HG02763 (cell line): ENCODE data around the gene TBC1D24.
A peak's percentile ranks its signal among the peaks of the same experiment; 100 is the strongest.
"Not testable (repeated sequence)": the region's sequence is repeated elsewhere in the genome, so short reads cannot be mapped to it uniquely, and the experiment has no call there.

Source experiments
- ATAC-seq: cut with Tn5 transposase; IDR thresholded peaks from one replicate; pipeline ENCODE4 v1.9.1; 2021; ENCODE audit warnings: mild to moderate bottlenecking, moderate library complexity; ENCODE audit not compliant: unreplicated experiment

TBC1D24 gene

DNA sequence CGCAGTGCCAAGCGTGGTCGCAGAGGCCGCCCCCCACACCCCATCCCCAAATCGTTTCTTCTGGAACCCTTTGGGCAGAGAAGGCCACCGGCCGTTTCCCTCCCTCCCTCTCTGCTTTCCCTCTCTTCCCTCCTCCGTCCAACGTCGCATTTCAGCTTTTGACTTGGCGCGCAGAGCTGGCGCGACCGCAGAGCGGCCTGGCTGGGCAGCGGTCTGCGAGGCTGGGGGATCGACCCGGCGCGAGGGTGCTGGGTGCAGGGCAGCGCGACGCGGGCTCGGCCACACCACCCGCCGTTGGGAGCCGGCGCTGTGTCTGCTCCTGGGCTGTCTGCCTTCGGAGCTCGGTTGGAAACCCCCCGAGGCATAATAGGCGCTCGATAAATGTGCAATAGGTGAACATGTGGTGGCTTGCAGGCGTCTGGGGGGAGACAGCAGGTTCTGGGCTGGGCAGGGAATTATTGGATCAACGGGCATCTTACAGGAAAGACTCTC lies 6.6 kb upstream of the TBC1D24 start:
- no peak for ATAC-seq

DNA sequence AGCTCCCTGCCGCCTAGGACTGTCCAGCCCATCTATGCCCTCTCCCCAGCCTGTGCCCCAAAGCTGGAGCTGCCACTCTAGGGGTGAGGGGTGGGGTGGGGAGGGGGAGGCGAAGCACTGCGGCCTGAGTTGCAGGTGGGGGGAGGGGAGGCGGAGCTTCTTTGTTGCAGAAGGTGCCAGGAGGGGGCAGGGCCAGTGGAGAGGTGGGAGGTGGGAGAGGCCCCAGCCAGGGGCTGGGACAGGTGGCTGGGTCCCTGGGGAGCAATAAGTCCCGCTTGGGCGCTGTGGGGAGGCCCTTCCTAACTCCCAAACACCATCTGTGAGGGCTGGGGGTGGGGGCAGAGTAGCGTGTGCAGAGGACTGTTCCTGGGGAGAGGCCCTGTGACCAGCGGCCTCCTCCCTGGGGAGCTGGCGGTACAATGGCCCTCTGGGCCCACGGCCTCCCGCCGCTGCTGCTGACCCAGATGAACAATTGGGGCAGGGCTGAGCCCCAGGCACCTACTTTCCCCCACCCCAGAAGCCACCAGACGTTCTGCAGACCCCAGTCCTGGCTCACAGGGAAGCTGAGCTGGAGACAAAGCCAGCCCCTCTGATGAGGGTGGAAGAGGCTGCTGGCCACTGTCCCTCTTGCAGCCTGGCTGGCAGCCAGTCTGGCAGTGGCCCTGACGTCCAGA lies 6.1 kb upstream of the TBC1D24 start:
- ATAC-seq: no peak

DNA sequence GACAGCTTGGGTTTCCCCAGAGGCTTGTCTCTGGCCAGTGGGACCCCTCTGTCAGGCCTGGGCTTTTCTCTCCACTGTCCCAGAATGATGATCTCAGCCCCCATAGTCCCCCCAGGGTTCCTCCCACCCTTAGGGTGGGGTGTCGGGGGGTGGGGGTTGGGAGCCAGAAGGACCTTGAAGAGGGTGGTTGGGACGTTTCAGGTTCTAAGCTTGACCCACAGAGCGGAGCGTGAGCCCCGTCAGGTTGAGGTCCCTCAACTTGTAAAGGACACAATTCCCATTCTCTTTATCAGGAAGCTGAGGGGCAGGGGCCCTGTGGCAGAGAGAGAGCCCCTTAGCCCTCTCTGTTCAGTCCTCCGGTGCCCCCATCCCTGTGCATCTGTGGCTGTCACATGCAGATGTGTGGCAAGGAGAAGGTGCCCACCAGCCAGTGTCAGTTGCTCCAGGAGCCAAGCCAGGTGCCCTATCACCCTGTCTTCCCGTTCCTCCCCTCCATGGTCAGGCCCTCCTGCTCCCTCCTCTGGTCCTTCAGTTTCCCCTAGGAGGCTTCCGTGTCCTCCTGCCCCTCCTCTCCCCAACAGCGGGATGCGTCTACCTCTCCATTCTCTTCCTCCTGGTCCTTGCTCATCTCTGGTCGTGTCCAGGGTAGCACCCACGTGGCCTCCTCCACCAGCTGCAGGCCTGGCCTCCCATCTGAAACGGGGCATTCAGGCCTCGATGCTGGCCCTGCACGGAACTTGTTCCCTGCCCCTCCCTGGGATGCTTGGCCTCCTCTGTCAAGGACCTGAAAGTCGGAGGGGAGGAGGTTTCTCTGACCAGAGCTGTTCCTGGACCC lies 5.3 kb upstream of the TBC1D24 start:
- ATAC-seq: no peak

- no peak for ATAC-seq
Measured at GRCh38 chr16:2470234-2470601, 4.7 kb upstream of the TBC1D24 start.

- no peak for ATAC-seq
Measured at GRCh38 chr16:2470603-2471015, 4.3 kb upstream of the TBC1D24 start.

DNA sequence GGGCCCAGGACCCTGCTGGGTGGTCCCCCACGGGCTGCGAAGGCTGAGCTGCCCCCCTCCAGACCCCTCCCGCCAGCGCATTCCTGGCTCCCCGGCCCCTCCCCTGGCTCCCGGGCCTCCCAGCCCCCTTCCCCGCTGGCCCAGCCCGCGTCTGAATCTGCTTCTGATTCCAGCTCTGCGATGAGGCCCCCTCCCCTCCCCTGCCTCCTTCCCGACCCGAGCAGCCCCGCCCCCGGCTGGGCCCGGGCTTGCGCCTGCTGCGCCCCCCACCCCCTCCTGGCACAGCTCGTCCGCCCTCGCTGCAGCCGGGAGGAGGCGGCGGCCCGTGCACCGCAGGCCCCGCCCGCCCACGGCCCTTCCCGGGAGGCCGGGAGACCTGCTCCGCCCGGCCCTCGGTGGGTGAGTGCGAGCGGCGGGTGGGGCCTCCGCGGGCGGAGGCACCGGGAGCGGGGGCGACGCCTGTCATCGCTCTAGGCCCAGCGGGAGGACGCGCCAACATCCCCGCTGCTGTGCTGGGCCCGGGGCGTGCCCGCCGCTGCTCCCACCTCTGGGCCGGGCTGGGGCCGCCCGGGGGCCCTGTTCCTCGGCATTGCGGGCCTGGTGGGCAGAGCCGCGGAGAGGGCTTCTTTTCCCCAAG lies 3.8 kb upstream of the TBC1D24 start, which contains the start of gene NTN3:
TSS of gene NTN3 (plus strand) at position 282 of the 637 bp plus-strand sequence. CDS start 405 bp downstream, outside the sequence.
- ATAC-seq: no peak

DNA sequence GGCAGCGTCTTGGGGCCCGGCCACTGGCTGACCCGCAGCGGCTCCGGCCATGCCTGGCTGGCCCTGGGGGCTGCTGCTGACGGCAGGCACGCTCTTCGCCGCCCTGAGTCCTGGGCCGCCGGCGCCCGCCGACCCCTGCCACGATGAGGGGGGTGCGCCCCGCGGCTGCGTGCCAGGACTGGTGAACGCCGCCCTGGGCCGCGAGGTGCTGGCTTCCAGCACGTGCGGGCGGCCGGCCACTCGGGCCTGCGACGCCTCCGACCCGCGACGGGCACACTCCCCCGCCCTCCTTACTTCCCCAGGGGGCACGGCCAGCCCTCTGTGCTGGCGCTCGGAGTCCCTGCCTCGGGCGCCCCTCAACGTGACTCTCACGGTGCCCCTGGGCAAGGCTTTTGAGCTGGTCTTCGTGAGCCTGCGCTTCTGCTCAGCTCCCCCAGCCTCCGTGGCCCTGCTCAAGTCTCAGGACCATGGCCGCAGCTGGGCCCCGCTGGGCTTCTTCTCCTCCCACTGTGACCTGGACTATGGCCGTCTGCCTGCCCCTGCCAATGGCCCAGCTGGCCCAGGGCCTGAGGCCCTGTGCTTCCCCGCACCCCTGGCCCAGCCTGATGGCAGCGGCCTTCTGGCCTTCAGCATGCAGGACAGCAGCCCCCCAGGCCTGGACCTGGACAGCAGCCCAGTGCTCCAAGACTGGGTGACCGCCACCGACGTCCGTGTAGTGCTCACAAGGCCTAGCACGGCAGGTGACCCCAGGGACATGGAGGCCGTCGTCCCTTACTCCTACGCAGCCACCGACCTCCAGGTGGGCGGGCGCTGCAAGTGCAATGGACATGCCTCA lies 3.1 kb upstream of the TBC1D24 start:
- ATAC-seq: no peak

DNA sequence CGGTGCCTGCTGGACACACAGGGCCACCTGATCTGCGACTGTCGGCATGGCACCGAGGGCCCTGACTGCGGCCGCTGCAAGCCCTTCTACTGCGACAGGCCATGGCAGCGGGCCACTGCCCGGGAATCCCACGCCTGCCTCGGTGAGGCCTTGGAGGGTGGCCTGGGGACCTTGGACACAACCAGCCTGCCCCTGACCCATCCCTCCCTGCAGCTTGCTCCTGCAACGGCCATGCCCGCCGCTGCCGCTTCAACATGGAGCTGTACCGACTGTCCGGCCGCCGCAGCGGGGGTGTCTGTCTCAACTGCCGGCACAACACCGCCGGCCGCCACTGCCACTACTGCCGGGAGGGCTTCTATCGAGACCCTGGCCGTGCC lies 2.5 kb upstream of the TBC1D24 start:
- ATAC-seq: no peak

GRCh38 chr16:2472885-2473445 lies 2.0 kb upstream of the TBC1D24 start:
- no peak for ATAC-seq

DNA sequence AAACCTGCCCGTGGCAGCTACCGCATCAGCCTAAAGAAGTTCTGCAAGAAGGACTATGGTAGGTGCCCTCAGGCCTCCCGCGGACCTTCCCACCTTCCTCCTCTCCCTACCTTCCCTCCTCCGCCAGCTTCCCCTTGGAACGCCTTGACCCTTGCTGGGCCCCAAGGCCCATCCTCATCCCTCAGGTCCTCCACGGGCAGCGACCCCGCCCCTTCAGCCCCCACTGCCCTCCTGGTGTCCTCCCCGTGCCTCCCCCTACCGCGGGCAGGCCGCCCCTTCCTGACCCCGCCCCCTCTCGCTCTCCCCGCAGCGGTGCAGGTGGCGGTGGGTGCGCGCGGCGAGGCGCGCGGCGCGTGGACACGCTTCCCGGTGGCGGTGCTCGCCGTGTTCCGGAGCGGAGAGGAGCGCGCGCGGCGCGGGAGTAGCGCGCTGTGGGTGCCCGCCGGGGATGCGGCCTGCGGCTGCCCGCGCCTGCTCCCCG lies 1.4 kb upstream of the TBC1D24 start:
- ATAC-seq: no peak

DNA sequence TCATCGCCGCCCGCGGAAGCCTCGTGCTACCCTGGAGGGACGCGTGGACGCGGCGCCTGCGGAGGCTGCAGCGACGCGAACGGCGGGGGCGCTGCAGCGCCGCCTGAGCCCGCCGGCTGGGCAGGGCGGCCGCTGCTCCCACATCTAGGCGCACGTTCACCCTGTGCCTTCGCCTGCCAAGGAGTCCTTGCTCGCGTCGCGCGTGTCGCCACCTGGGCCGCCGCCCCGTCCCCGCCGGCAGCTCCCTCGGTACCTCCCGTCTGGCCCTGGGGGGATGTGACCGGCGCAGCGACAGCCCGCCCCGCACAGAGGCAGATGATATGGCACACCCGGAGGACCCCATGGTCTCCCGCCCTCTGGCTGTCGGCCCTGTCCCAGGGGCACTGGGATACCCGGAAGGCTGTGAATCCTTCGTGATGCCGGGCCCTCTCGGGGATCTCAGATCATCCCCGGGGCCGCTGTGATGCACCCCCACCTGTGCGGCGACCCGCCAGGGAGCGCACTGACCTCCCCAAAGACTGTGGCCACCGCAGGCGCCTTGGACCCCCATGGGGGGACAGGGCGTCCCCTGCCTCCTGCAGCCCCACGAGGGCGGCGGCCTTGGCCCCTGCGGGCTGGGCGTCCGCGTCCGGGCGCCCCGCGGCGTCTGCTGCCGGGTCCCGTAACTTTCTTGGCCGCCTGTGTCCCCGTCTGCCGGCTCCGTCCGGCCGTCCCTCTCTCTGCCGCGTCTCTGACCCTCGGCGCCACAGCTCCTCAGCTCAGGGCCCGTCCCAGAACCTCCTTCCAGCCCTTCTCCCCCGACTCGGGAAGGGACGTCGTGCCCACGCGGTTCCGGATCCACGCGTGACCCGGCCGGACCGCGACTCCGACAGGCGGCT lies 689 bp upstream of the TBC1D24 start:
- peak; percentile 26 for ATAC-seq

GRCh38 chr16:2475413-2476344 lies 752 bp downstream of the TBC1D24 start:
- ATAC-seq: no peak

DNA sequence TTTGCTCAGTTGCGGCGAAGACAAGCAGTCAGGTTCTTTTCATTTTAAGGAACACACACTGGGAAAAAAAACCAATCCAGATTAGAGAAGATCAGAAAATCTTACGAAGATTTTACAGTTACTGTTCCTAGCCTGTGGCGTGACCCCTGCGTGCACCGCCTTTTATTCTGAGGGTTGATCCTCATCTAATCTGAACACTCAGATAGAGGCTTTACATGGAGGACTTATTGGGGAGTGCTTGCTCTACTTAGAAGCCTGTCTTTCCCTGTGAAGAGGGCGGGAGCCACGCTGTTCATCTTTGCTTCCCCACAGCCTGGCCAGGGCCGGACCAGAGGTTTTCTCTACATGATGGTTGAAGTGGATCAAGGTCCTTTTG lies 1.4 kb downstream of the TBC1D24 start:
- no peak for ATAC-seq

- no peak for ATAC-seq
Measured at GRCh38 chr16:2476741-2477140, 1.8 kb downstream of the TBC1D24 start.

- ATAC-seq: no peak
Measured at GRCh38 chr16:2477327-2477726, 2.4 kb downstream of the TBC1D24 start.

GRCh38 chr16:2478279-2478678 lies 3.4 kb downstream of the TBC1D24 start:
- no peak for ATAC-seq

DNA sequence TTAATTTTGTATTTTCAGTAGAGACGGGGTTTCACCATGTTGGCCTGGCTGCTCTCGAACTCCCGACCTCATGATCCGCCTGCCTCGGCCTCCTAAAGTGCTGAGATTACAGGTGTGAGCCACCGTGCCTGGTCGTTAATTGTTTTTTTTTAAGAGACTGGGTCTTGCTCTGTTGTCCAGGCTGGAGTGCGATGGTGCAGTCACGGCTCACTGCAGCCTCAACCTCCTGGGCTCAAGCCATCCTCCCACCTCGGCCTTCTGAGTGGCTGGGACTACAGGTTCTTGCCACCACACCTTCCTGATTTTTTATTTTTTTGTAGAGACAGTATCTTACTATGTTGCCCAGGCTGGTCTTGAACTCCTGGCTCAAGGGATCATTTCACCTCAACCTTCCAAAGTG lies 5.1 kb downstream of the TBC1D24 start:
- not testable (repeated sequence) for ATAC-seq

- ATAC-seq: no peak
Measured at GRCh38 chr16:2480948-2481347, 6.0 kb downstream of the TBC1D24 start.
